HG03280 (cell line): Measurements from ENCODE around the gene MAP3K9.

ENCODE experiments used
- ATAC-seq: cut with Tn5 transposase; IDR thresholded peaks from one replicate; pipeline ENCODE4 v1.9.1; 2021; ENCODE audit warnings: mild to moderate bottlenecking, moderate library complexity; ENCODE audit not compliant: unreplicated experiment

Gene MAP3K9

DNA sequence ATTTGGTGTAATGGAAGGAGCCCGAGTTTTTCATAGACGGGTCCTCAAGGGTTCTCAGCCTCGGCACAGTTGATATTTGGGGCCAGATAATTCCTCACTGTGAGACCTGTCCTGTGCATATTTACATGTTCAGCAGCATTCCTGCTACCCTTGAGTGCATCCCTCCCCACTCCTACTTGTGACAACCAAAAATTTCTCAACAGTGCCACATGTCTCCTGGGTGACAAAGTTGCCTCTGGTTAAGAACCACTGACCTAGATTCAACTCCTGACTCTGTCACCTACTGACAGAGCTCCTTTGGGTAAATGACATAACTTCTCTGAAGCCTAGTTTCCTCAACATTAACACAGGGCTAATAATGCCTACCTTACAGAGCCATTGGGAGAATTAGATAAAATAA lies 107.2 kb downstream of the MAP3K9 start:
- ATAC-seq, result no peak

GRCh38 chr14:70701610-70702009 lies 107.7 kb downstream of the MAP3K9 start:
- no peak for ATAC-seq

DNA sequence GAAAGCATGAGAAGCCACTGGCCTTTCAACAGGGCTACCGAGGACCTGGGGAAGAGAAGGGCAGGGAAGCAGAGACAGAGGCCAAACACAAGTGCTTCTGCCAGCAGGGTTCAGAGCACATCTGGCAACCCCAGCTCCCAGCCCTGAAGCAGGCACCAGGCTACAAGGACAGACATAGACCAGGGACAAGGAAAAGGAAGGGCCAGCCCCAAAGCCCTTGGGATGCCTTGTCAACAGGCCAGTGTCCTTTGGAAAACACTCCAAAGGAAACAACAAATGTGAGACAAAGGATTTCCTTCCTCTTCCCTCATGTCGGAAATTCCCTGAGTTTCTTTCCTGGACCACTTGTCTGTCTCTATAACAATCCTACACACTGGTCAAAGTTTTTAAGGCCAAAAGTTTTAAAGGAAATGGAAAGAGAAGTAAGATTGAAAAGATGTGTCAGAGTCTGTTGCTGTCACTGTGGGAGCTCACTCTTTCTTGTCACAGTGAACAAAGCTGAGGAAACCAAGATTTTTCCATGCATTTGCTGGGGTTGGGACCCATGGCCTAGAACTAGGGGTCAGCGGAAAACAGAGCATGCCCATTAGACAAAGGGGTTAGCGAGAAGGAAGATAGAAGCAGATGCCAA lies 108.2 kb downstream of the MAP3K9 start:
- no peak for ATAC-seq

- no peak for ATAC-seq
Measured at GRCh38 chr14:70699646-70700045, 109.7 kb downstream of the MAP3K9 start.

GRCh38 chr14:70698288-70698687 lies 111.0 kb downstream of the MAP3K9 start:
- ATAC-seq, result no peak

- no peak for ATAC-seq
Measured at GRCh38 chr14:70697701-70698100, 111.6 kb downstream of the MAP3K9 start.

- no peak for ATAC-seq
Measured at GRCh38 chr14:70696026-70696425, 113.3 kb downstream of the MAP3K9 start.

DNA sequence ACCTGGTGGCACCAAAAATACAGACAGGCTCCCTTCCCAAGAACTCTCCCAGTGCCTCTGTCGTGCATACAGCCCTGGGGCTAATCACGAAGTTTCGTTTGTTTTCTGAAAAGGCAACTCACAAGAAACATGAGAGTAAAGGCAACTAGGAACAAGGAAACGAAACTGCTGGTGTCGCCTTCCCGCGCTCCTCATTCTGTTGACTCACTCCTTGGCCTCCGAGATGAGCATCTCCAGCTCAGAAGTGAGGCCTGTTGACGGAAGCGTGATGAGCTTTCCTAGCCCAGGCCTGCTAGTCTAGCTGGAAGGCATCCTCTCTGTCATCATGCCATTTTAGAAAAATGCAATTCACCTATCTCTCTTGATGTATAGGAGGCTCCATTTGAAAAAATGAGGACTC lies 117.1 kb downstream of the MAP3K9 start:
- no peak for ATAC-seq

- ATAC-seq, result no peak
Measured at GRCh38 chr14:70685474-70686197, 123.7 kb downstream of the MAP3K9 start.

DNA sequence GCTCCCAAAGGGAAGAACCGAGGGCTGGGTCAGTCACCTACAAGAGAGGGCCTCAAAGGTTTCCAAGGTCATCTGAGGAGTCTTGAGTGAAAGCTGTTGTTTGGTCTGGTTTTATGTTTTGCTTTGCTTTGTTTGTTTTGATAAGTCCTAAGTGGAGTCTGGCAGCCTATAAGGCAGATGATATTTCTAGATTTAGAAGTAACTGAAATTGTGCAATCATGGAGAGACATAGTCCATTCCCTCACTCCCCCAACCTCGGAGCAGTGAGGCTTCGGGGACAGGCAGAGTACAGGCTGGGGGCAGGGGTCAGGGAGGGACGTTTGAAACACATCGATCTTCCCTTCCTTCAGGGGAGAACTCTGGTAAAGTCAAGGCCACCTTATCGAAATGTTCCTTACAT lies 125.3 kb downstream of the MAP3K9 start:
- ATAC-seq, result no peak

GRCh38 chr14:70680748-70681147 lies 128.6 kb downstream of the MAP3K9 start:
- no peak for ATAC-seq

GRCh38 chr14:70677341-70677740 lies 132.0 kb downstream of the MAP3K9 start:
- ATAC-seq, result no peak
